ENCODE data around the gene MINDY1.

MINDY1 gene

DNA sequence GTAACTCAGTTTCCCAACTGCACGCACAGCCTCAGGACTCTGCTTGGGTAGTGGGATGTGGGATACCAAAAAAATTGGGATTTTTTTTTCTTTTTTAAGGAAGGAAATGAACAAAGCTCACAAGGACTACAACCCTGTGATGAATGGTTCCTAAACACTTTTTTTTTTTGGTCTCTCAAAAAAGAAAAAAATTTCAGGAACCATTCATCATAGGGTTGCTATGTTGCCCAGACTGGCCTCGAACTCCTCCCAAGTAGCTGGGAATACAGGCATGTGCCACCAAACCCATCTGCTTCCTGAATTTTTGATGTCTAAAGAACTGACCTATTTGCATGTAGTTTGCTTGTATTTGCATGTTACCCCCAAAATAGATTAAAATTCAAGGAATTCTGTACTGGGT is 6.8 kb downstream of the MINDY1 start:
- H3K4me3 ChIP-seq (ENCODE audit: low read depth, low read length): no peak overlapping the region
- DNase-seq (ENCODE audit: low read depth): no peak
- TF ChIP-seq, protein P1, sequence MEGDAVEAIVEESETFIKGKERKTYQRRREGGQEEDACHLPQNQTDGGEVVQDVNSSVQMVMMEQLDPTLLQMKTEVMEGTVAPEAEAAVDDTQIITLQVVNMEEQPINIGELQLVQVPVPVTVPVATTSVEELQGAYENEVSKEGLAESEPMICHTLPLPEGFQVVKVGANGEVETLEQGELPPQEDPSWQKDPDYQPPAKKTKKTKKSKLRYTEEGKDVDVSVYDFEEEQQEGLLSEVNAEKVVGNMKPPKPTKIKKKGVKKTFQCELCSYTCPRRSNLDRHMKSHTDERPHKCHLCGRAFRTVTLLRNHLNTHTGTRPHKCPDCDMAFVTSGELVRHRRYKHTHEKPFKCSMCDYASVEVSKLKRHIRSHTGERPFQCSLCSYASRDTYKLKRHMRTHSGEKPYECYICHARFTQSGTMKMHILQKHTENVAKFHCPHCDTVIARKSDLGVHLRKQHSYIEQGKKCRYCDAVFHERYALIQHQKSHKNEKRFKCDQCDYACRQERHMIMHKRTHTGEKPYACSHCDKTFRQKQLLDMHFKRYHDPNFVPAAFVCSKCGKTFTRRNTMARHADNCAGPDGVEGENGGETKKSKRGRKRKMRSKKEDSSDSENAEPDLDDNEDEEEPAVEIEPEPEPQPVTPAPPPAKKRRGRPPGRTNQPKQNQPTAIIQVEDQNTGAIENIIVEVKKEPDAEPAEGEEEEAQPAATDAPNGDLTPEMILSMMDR (conservative IDR thresholded peaks at IDR 0.05; ENCODE audit: low read depth, low read length): no peak

- TF ChIP-seq, protein P1 (conservative IDR thresholded peaks at IDR 0.05; ENCODE audit: low read depth, low read length): no peak
- H3K4me3 ChIP-seq (ENCODE audit: low read depth, low read length): no peak overlapping the region
- peak; percentile 85 for DNase-seq (ENCODE audit: low read depth)
Measured at GRCh38 chr1:150999051-150999674, 7.5 kb downstream of the MINDY1 start.

DNA sequence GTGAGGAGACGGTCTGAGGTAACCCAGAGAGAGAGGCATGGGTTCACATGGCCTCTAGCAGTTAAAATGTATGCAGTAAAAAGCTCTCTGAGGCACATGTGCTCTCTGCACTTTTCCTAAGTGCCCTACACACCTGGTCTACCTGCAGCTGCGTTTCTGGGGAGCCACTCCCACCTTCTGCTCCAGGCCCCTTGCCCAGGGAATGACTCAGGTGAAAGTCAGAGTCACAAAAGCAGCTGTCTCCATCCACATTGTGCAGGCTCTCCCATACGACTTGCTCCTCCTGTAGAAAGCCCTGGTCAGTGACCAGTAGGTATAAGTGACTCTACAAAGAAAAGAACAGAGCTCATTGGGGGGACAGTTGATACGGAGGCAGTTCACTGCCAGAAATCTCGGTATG is 8.8 kb downstream of the MINDY1 start:
- TF ChIP-seq, protein P1 (conservative IDR thresholded peaks at IDR 0.05; ENCODE audit: low read depth, low read length): no peak
- H3K4me3 ChIP-seq (ENCODE audit: low read depth, low read length): no peak overlapping the region
- DNase-seq (ENCODE audit: low read depth): no peak

- TF ChIP-seq, protein P1 (conservative IDR thresholded peaks at IDR 0.05; ENCODE audit: low read depth, low read length): no peak
- no peak for DNase-seq (ENCODE audit: low read depth)
- no peak overlapping the region for H3K4me3 ChIP-seq (ENCODE audit: low read depth, low read length)
Measured at GRCh38 chr1:150997126-150997872, 9.4 kb downstream of the MINDY1 start.

GRCh38 chr1:150995896-150996295 is 10.8 kb downstream of the MINDY1 start:
- DNase-seq (ENCODE audit: low read depth): peak; percentile 75
- TF ChIP-seq, protein P1 (conservative IDR thresholded peaks at IDR 0.05; ENCODE audit: low read depth, low read length): peak; percentile 66
- H3K4me3 ChIP-seq (ENCODE audit: low read depth, low read length): no peak overlapping the region

GRCh38 chr1:150995460-150995859 is 11.2 kb downstream of the MINDY1 start:
- TF ChIP-seq, protein P1 (conservative IDR thresholded peaks at IDR 0.05; ENCODE audit: low read depth, low read length): no peak
- H3K4me3 ChIP-seq (ENCODE audit: low read depth, low read length): no peak overlapping the region
- DNase-seq (ENCODE audit: low read depth): no peak

- no peak overlapping the region for H3K4me3 ChIP-seq (ENCODE audit: low read depth, low read length)
- TF ChIP-seq, protein P1 (conservative IDR thresholded peaks at IDR 0.05; ENCODE audit: low read depth, low read length): no peak
- DNase-seq (ENCODE audit: low read depth): no peak
Measured at GRCh38 chr1:150994248-150994647, 12.5 kb downstream of the MINDY1 start.

Data from choroid plexus epithelial cell (primary cell).